Esophagus muscularis mucosa (tissue), 4 donors: ENCODE measurements around the gene FSHR. TPM values are rescaled to one million over a fixed set of nuclear protein-coding genes. Genes with fewer than 3 reads are reported as not detected.

Experiments
- DNase-seq: peaks from one replicate; pipeline ENCODE4 v3.0.0-alpha.2; 2017; ENCODE audit errors: extremely low spot score
- H3K27ac ChIP-seq, 4 donors: fragments of 200-600 bp; sonication (generic); replicated peaks in 1 of 4; 1 replicate in 3 of 4; 2 replicates in 1 of 4; pipeline ENCODE4 v1.5.1; 2016 to 2019; ENCODE audit warnings: mild to moderate bottlenecking in 1 of 4
- H3K27me3 ChIP-seq, 4 donors: fragments of 200-600 bp; sonication (generic); one replicate each; pipeline versions ENCODE4 v1.5.1 to v1.6.0; 2016 to 2019
- H3K36me3 ChIP-seq, 4 donors: fragments of 200-600 bp; sonication (generic); one replicate each; pipeline ENCODE4 v1.5.1; 2016 to 2019
- H3K4me1 ChIP-seq, 4 donors: fragments of 200-600 bp; sonication (generic); one replicate each; pipeline ENCODE4 v1.5.1; 2016 to 2019
- H3K4me3 ChIP-seq, 4 donors: fragments of 200-600 bp; sonication (generic); 1 replicate in 2 of 4; 2 replicates in 2 of 4; pipeline ENCODE4 v1.5.1; 2016 to 2019; ENCODE audit warnings: mild to moderate bottlenecking in 4 of 4, moderate library complexity in 1 of 4
- H3K9me3 ChIP-seq, 4 donors: fragments of 200-600 bp; sonication (generic); 1 replicate in 3 of 4; 2 replicates in 1 of 4; pipeline ENCODE4 v1.5.1; 2016 to 2019
- EP300 ChIP-seq: sonication (generic); formaldehyde crosslinking; IDR thresholded peaks from one replicate; pipeline ENCODE4 v1.6.1; 2017; ENCODE audit warnings: antibody characterized with exemption
- POLR2A ChIP-seq: fragments of 450-650 bp; IDR thresholded peaks from one replicate; pipeline ENCODE4 v1.6.1; 2017; ENCODE audit warnings: antibody characterized with exemption, moderate library complexity, mild to moderate bottlenecking, low read depth
- POLR2AphosphoS5 ChIP-seq, 2 donors: sonication (generic); formaldehyde crosslinking; IDR thresholded peaks; one replicate each; pipeline ENCODE4 v1.6.1; 2017; ENCODE audit warnings: antibody characterized with exemption in 2 of 2
- WGBS: methylation state at CpG from one replicate; pipeline ENCODE4 v1.1.5; 2018; 5-methylcytosine and 5-hydroxymethylcytosine counted together
- intact Hi-C: fragments of 100-400 bp; cut with DNase I; formaldehyde crosslinking; loops from one replicate; pipeline ENCODE4 v1.15.1; 2023
- total RNA-seq, 4 donors: library from RNA; depleted of rRNA; stranded (reverse); fragments of >200 nt; gene quantifications; one replicate each; pipeline versions ENCODE4 v1.1.0 to v1.2.1, GENCODE V29; 2016
- TF ChIP-seq, protein P1 (sequence below), 3 experiments: fragments of 200-600 bp in 2 of 3; fragments of 450-650 bp in 1 of 3; sonication (generic) in 2 of 3; IDR thresholded peaks; one replicate each; pipeline ENCODE4 v1.5.1; 2017 to 2019; ENCODE audit warnings: antibody characterized with exemption in 3 of 3, mild to moderate bottlenecking in 2 of 3, moderate library complexity in 1 of 3

FSHR gene
- total RNA-seq, 4 donors from 2014 or later = not detected

DNA sequence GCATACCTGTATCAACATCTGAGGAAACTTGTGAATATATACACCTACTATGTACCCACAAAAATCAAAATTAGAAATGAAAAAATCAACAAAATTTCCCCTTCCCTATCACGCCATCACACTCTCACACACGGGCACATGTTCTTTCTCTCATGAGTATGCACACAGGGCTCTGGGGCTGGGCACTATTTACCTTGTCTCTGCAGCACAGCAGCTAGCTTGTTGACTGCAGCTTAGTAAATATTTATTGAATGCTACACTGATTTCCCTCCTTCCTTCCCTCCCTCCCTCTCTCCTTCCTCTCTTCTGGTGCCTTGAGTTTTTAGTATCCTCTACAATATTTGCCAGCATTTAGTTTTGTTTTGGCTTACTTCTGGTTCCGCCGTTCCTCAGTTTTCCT, 216.1 kb downstream of the FSHR start:
- Histone ChIP-seq H3K4me3 (no peak overlapping the region), H3K4me1 (peaks cover 1 to 16% (median 4%) of the 10 kb centered on the region in 4 donors), H3K9me3 (no peaks in the 10 kb centered on the region), H3K27me3 (no peaks in the 10 kb centered on the region), H3K36me3 (no peaks in the 10 kb centered on the region), H3K27ac (no peak overlapping the region)
- WGBS = 89% methylated on average over 4 of the region's 4 CpGs
- TF ChIP-seq POLR2AphosphoS5 (IDR thresholded peaks at IDR 0.05) (no peak), POLR2A (no peak), EP300 (no peak)
- TF ChIP-seq, protein P1, sequence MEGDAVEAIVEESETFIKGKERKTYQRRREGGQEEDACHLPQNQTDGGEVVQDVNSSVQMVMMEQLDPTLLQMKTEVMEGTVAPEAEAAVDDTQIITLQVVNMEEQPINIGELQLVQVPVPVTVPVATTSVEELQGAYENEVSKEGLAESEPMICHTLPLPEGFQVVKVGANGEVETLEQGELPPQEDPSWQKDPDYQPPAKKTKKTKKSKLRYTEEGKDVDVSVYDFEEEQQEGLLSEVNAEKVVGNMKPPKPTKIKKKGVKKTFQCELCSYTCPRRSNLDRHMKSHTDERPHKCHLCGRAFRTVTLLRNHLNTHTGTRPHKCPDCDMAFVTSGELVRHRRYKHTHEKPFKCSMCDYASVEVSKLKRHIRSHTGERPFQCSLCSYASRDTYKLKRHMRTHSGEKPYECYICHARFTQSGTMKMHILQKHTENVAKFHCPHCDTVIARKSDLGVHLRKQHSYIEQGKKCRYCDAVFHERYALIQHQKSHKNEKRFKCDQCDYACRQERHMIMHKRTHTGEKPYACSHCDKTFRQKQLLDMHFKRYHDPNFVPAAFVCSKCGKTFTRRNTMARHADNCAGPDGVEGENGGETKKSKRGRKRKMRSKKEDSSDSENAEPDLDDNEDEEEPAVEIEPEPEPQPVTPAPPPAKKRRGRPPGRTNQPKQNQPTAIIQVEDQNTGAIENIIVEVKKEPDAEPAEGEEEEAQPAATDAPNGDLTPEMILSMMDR (IDR thresholded peaks at IDR 0.05) = no peak
- peak; percentile 66 for DNase-seq
- intact Hi-C loops = no loop called here

DNA sequence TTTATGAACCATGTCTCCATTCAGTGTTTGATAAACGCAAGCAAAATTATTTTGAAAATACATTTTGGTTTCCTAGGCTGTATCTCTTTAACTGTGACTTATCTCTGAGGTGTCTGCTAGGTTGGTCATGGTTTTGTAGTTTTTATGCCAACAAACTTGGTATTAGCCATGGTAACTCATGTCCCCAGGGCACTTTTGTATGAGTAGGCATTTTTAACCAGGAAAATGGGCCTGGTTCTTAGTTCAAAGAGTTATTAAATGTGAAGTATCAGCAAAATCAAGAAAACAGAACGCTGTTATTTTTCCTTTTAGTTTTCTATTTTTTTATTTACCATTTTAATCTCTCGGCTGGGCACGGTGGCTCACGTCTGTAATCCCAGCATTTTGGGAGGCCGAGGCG, 219.5 kb downstream of the FSHR start:
- Histone ChIP-seq H3K9me3 (no peaks in the 10 kb centered on the region), H3K4me1 (no peaks in the 10 kb centered on the region), H3K27ac (no peak overlapping the region), H3K27me3 (no peaks in the 10 kb centered on the region), H3K4me3 (no peak overlapping the region), H3K36me3 (no peaks in the 10 kb centered on the region)
- intact Hi-C loops = no loop called here
- TF ChIP-seq POLR2AphosphoS5 (IDR thresholded peaks at IDR 0.05) (no peak), EP300 (no peak), POLR2A (no peak)
- TF ChIP-seq, protein P1 (IDR thresholded peaks at IDR 0.05) = no peak
- WGBS = 93% methylated on average over 7 of the region's 7 CpGs
- DNase-seq = no peak

DNA sequence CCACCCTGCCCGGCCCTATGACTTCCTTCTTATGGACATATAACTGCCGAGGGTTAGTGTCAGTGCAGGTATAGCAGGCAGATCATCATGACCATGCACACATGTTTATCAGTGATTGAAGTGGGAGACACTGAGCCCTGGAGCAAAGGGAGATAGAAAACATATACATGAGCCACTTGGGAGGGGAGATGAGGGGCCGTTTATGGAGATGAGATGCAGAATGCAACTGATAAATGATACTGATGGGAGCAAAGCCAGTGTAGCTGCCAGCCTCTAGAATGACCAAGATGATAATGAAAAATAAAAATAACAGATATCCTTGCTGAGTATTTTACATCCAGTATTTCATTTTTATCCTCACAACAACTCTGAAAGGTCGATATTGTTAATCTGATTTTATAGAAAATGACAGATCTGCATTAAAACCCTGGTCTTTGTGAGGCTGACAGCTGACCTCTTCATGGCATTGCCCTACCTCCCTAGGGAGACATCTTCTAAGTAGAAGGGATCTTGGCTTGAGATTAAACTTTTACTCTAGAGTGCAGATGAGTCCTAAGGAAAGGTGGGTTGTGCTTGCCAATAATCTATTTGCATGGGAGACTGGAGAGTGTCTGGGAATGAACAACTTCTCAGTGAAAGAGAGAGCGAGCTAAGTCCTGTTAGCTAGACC, 220.4 kb downstream of the FSHR start:
- H3K27ac ChIP-seq = no peak overlapping the region
- H3K4me1 ChIP-seq = no peaks in the 10 kb centered on the region
- intact Hi-C loops = no loop called here
- TF ChIP-seq, protein P1 (IDR thresholded peaks at IDR 0.05) = no peak
- no peak for TF ChIP-seq POLR2A
- TF ChIP-seq POLR2AphosphoS5 (IDR thresholded peaks at IDR 0.05) = no peak
- TF ChIP-seq EP300 = no peak
- H3K9me3 ChIP-seq = no peaks in the 10 kb centered on the region
- DNase-seq = peak; percentile 42
- H3K27me3 ChIP-seq = no peaks in the 10 kb centered on the region
- WGBS = 84% methylated on average over 5 of the region's 5 CpGs
- no peak overlapping the region for H3K4me3 ChIP-seq
- no peaks in the 10 kb centered on the region for H3K36me3 ChIP-seq

DNA sequence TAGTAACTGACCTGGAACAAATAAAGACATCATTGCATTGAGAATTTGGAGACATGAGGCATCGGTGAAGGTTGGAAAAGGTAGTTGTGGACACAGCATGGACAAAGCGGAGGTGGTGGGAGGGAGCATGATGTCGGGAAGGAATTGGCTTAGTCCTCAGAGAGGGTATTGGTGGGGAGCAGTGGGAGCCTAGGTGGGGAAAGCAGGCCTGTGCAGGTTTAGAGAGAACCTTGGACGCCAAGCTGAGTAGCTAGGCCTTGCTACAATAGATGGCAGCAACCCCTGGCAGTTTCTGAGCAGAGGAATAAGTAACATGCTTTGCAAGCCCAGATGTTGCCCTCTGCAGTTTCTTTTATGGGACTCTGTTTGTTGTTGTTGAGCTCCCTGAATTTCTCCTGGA, 221.6 kb downstream of the FSHR start:
- no peaks in the 10 kb centered on the region for H3K4me1 ChIP-seq
- no peaks in the 10 kb centered on the region for H3K9me3 ChIP-seq
- intact Hi-C loops = no loop called here
- peak; percentile 75 for DNase-seq
- WGBS = 91% methylated on average over 4 of the region's 4 CpGs
- TF ChIP-seq POLR2AphosphoS5 (IDR thresholded peaks at IDR 0.05) (no peak), POLR2A (no peak), EP300 (no peak)
- TF ChIP-seq, protein P1 (IDR thresholded peaks at IDR 0.05) = no peak
- H3K4me3 ChIP-seq = no peak overlapping the region
- no peaks in the 10 kb centered on the region for H3K36me3 ChIP-seq
- H3K27me3 ChIP-seq = no peaks in the 10 kb centered on the region
- no peak overlapping the region for H3K27ac ChIP-seq
